Lower leg skin (tissue), 3 donors: ENCODE measurements around the gene PLEKHO2.

Source experiments
- POLR2A ChIP-seq, 2 donors: fragments of 450-650 bp; IDR thresholded peaks; one replicate each; pipeline ENCODE4 v1.6.1; 2016 to 2017; ENCODE audit warnings: antibody characterized with exemption in 2 of 2, mild to moderate bottlenecking in 1 of 2, moderate library complexity in 1 of 2
- TF ChIP-seq, protein P1 (sequence below), 3 donors: fragments of 450-650 bp; IDR thresholded peaks; one replicate each; pipeline ENCODE4 v1.5.1; 2016; ENCODE audit warnings: antibody characterized with exemption in 3 of 3, mild to moderate bottlenecking in 3 of 3, moderate library complexity in 2 of 3

DNA sequence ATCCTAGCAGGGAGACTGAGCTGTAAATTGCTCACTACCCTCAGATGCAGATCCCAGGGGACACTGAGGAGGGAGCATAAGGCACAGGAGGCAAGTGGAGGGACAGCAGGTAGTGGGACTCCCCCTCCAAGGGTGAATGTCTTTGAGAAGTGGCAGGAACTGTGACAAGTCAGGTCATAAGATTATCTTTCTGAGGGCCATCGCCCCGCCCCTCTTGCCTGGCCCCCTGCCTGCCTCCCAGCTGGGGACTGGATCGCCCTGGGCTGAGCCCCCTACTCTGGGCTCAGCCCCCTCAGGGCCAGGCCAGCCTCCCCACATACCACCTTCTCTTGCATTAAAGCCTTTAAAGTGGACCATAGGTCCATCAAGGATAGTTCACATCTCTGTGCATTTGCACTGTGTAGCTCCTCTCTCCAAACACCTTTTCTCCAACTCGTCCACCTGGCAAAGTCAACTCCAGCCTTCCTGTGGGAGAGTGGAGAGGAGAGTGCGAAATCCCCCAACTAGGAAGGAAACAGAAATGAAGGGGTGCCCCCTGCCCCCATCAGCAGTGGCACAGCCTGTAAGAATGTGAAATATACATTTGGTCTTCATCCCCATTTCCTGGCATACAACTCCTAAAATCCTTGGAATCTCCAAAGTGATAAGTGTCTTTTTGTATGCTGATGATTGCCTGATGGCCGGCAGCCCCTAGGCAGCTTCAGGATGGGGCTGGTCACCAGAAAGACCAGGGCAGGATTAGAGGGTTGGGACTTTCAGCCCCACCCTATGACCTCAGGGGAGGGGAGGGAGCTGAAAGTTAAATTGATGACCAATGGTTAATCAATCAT lies 31.0 kb upstream of the PLEKHO2 start:
- TF ChIP-seq, protein P1, sequence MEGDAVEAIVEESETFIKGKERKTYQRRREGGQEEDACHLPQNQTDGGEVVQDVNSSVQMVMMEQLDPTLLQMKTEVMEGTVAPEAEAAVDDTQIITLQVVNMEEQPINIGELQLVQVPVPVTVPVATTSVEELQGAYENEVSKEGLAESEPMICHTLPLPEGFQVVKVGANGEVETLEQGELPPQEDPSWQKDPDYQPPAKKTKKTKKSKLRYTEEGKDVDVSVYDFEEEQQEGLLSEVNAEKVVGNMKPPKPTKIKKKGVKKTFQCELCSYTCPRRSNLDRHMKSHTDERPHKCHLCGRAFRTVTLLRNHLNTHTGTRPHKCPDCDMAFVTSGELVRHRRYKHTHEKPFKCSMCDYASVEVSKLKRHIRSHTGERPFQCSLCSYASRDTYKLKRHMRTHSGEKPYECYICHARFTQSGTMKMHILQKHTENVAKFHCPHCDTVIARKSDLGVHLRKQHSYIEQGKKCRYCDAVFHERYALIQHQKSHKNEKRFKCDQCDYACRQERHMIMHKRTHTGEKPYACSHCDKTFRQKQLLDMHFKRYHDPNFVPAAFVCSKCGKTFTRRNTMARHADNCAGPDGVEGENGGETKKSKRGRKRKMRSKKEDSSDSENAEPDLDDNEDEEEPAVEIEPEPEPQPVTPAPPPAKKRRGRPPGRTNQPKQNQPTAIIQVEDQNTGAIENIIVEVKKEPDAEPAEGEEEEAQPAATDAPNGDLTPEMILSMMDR (IDR thresholded peaks at IDR 0.05): no peak
- TF ChIP-seq POLR2A (IDR thresholded peaks at IDR 0.05): no peak
